Measurements from ENCODE around the gene PMEPA1.
A peak's percentile ranks its signal among the peaks of the same experiment; 100 is the strongest.

The PMEPA1 gene

GRCh38 chr20:57748601-57749130 is 38.9 kb upstream of the PMEPA1 start (continued):
- TF ChIP-seq MYNN (tag by site-specific recombination; IDR thresholded peaks at IDR 0.05; ENCODE audit: borderline replicate concordance) (no peak), ZNF416 (tag by site-specific recombination; IDR thresholded peaks at IDR 0.05) (no peak), ZNF280D (tag by site-specific recombination; IDR thresholded peaks at IDR 0.05) (no peak), ZSCAN23 (tag by site-specific recombination; IDR thresholded peaks at IDR 0.05) (0 out of 2 replicates have a peak, but pooled peaks have one; percentile 27), ZNF398 (tag by site-specific recombination; IDR thresholded peaks at IDR 0.05) (0 out of 2 replicates have a peak, but pooled peaks have one; percentile 32), ZSCAN16 (tag by site-specific recombination; IDR thresholded peaks at IDR 0.05) (no peak), ZNF146 (tag by site-specific recombination; IDR thresholded peaks at IDR 0.05) (0 out of 2 replicates have a peak, but pooled peaks have one; percentile 12), ZNF24 (tag by site-specific recombination; IDR thresholded peaks at IDR 0.05) (0 out of 2 replicates have a peak, but pooled peaks have one; percentile 21), PBX3 (CRISPR knock-in tag; IDR thresholded peaks at IDR 0.05) (no peak), ZNF600 (tag by site-specific recombination; IDR thresholded peaks at IDR 0.05) (peak; percentile 91), ZNF623 (tag by site-specific recombination; IDR thresholded peaks at IDR 0.05) (0 out of 2 replicates have a peak, but pooled peaks have one; percentile 4), ZFHX2 (tag by site-specific recombination; conservative IDR thresholded peaks at IDR 0.05) (peak; percentile 58), ZNF843 (tag by site-specific recombination; IDR thresholded peaks at IDR 0.05) (0 out of 2 replicates have a peak, but pooled peaks have one; percentile 32), ZNF423 (tag by site-specific recombination; IDR thresholded peaks at IDR 0.05) (peak; percentile 53; the same call in 1 of the 2 replicates), KLF9 (tag by site-specific recombination; IDR thresholded peaks at IDR 0.05; ENCODE audit: low read depth) (peak; percentile 55), ZNF184 (tag by site-specific recombination; IDR thresholded peaks at IDR 0.05) (0 out of 2 replicates have a peak, but pooled peaks have one; percentile 69), KLF8 (tag by site-specific recombination; IDR thresholded peaks at IDR 0.05) (peak; percentile 73; the same call in 1 of the 2 replicates), GFI1B (tag by site-specific recombination; IDR thresholded peaks at IDR 0.05) (no peak), ZNF768 (tag by site-specific recombination; IDR thresholded peaks at IDR 0.05) (no peak), ZNF660 (tag by site-specific recombination; IDR thresholded peaks at IDR 0.05) (no peak), ZNF692 (tag by site-specific recombination; IDR thresholded peaks at IDR 0.05) (peak; percentile 68; the same call in 1 of the 2 replicates), IKZF3 (tag by site-specific recombination; IDR thresholded peaks at IDR 0.05) (peak; percentile 88), ZNF561 (tag by site-specific recombination; IDR thresholded peaks at IDR 0.05; ENCODE audit: borderline replicate concordance) (peak; percentile 76; the same call in 1 of the 2 replicates), ZIC2 (tag by site-specific recombination; IDR thresholded peaks at IDR 0.05) (peak; percentile 65), YY1 (tag by site-specific recombination; IDR thresholded peaks at IDR 0.05) (no peak), ZNF785 (tag by site-specific recombination; IDR thresholded peaks at IDR 0.05) (peak; percentile 93)
- TF ChIP-seq, protein P1, sequence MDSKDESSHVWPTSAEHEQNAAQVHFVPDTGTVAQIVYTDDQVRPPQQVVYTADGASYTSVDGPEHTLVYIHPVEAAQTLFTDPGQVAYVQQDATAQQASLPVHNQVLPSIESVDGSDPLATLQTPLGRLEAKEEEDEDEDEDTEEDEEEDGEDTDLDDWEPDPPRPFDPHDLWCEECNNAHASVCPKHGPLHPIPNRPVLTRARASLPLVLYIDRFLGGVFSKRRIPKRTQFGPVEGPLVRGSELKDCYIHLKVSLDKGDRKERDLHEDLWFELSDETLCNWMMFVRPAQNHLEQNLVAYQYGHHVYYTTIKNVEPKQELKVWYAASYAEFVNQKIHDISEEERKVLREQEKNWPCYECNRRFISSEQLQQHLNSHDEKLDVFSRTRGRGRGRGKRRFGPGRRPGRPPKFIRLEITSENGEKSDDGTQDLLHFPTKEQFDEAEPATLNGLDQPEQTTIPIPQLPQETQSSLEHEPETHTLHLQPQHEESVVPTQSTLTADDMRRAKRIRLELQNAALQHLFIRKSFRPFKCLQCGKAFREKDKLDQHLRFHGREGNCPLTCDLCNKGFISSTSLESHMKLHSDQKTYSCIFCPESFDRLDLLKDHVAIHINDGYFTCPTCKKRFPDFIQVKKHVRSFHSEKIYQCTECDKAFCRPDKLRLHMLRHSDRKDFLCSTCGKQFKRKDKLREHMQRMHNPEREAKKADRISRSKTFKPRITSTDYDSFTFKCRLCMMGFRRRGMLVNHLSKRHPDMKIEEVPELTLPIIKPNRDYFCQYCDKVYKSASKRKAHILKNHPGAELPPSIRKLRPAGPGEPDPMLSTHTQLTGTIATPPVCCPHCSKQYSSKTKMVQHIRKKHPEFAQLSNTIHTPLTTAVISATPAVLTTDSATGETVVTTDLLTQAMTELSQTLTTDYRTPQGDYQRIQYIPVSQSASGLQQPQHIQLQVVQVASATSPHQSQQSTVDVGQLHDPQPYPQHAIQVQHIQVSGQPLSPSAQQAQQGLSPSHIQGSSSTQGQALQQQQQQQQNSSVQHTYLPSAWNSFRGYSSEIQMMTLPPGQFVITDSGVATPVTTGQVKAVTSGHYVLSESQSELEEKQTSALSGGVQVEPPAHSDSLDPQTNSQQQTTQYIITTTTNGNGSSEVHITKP (tag by site-specific recombination; IDR thresholded peaks at IDR 0.05) = peak; percentile 92
- TF ChIP-seq, protein P2, sequence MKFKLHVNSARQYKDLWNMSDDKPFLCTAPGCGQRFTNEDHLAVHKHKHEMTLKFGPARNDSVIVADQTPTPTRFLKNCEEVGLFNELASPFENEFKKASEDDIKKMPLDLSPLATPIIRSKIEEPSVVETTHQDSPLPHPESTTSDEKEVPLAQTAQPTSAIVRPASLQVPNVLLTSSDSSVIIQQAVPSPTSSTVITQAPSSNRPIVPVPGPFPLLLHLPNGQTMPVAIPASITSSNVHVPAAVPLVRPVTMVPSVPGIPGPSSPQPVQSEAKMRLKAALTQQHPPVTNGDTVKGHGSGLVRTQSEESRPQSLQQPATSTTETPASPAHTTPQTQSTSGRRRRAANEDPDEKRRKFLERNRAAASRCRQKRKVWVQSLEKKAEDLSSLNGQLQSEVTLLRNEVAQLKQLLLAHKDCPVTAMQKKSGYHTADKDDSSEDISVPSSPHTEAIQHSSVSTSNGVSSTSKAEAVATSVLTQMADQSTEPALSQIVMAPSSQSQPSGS (tag by site-specific recombination; IDR thresholded peaks at IDR 0.05; ENCODE audit: low read depth) = no peak
